Right lobe of liver (tissue), 6 donors: ENCODE results near the gene PIK3R2. TPM values are rescaled to one million over a fixed set of nuclear protein-coding genes. Genes with fewer than 3 reads are reported as not detected.
A peak's percentile ranks its signal among the peaks of the same experiment; 100 is the strongest.

ENCODE experiments used
- ATAC-seq, 4 donors: fragments of 200-7000 bp; cut with Tn5 transposase; one replicate each; pipeline ENCODE4 v1.9.1; 2020; ENCODE audit warnings: mild to moderate bottlenecking in 4 of 4, moderate library complexity in 4 of 4
- DNase-seq, 3 donors: peaks; one replicate each; pipeline ENCODE4 v3.0.0-alpha.2; 2020
- H3K27ac ChIP-seq, 3 donors: fragments of 200-600 bp; one replicate each; pipeline ENCODE4 v1.8.0; 2022
- H3K27me3 ChIP-seq, 2 donors: fragments of 200-600 bp; one replicate each; pipeline ENCODE4 v1.8.0; 2022
- H3K36me3 ChIP-seq, 4 donors: fragments of 200-600 bp; sonication (generic) in 1 of 4; one replicate each; pipeline versions ENCODE4 v1.5.1 to v1.8.0; 2017 to 2022; ENCODE audit warnings: control low read depth in 1 of 4
- H3K4me1 ChIP-seq, 4 donors: fragments of 200-600 bp; sonication (generic) in 1 of 4; one replicate each; pipeline versions ENCODE4 v1.5.1 to v1.8.0; 2017 to 2022; ENCODE audit warnings: control low read depth in 1 of 4
- H3K4me3 ChIP-seq, 3 donors: fragments of 200-600 bp; one replicate each; pipeline ENCODE4 v1.8.0; 2022
- H3K9me3 ChIP-seq, 4 donors: fragments of 200-600 bp; sonication (generic) in 1 of 4; one replicate each; pipeline versions ENCODE4 v1.5.1 to v1.8.0; 2017 to 2022; ENCODE audit warnings: control low read depth in 1 of 4
- POLR2A ChIP-seq: fragments of 450-650 bp; IDR thresholded peaks from one replicate; pipeline ENCODE4 v1.6.1; 2017; ENCODE audit warnings: antibody characterized with exemption, mild to moderate bottlenecking
- WGBS: methylation state at CpG from one replicate; pipeline ENCODE4 v1.1.6; 2018; ENCODE audit warnings: low coverage, low lambda C conversion rate; ENCODE audit not compliant: insufficient coverage; ENCODE audit errors: missing lambda C conversion rate; 5-methylcytosine and 5-hydroxymethylcytosine counted together
- intact Hi-C, 2 donors: fragments of 100-400 bp; cut with DNase I; formaldehyde crosslinking; loops; one replicate each; pipeline versions ENCODE4 v1.11.2 to v1.14.1; 2022
- total RNA-seq, 6 experiments: library from RNA; depleted of rRNA in 2 of 6; stranded (reverse); fragments of >200 nt in 2 of 6; fragmentation: NEBNext Ultra II Directional in 3 of 6; extraction: Animal tissue kit (Norgen Biotek cat#: 25700) in 3 of 6; gene quantifications; one replicate each; pipeline versions ENCODE4 v1.1.0 to v1.2.4, GENCODE V29; 2016 to 2023
- TF ChIP-seq, protein P1 (sequence below), 4 donors: fragments of 200-600 bp in 3 of 4; fragments of 450-650 bp in 1 of 4; IDR thresholded peaks; one replicate each; pipeline versions ENCODE4 v1.5.1 to v1.8.0; 2016 to 2022; ENCODE audit warnings: antibody characterized with exemption in 4 of 4, mild to moderate bottlenecking in 2 of 4
- donor health status: DM: no; HTN: yes; CAD: no.
- donor health status: DM: no; HTN: no; CAD: no.
- donor health status: DM: no; HTN: no; CAD: no.
- donor health status: DM: no; HTN: yes; CAD: no.
- donor health status: DM: no; HTN: yes; CAD: no.

PIK3R2 gene
- total RNA-seq, 6 experiments from 2014 or later = 11.1 to 21.4 (median 14.6) TPM

GRCh38 chr19:18173572-18174288 is 20.8 kb downstream of the PIK3R2 start, which contains the start of gene IFI30:
TSS of gene IFI30 (plus strand) at chr19:18173813. CDS start at chr19:18173842, 29 bp downstream.
- 0% methylated on average over 2 of the region's 47 CpGs for WGBS
- no peaks in the 10 kb centered on the region for H3K27me3 ChIP-seq
- peak; percentile 93 for TF ChIP-seq POLR2A
- TF ChIP-seq, protein P1, sequence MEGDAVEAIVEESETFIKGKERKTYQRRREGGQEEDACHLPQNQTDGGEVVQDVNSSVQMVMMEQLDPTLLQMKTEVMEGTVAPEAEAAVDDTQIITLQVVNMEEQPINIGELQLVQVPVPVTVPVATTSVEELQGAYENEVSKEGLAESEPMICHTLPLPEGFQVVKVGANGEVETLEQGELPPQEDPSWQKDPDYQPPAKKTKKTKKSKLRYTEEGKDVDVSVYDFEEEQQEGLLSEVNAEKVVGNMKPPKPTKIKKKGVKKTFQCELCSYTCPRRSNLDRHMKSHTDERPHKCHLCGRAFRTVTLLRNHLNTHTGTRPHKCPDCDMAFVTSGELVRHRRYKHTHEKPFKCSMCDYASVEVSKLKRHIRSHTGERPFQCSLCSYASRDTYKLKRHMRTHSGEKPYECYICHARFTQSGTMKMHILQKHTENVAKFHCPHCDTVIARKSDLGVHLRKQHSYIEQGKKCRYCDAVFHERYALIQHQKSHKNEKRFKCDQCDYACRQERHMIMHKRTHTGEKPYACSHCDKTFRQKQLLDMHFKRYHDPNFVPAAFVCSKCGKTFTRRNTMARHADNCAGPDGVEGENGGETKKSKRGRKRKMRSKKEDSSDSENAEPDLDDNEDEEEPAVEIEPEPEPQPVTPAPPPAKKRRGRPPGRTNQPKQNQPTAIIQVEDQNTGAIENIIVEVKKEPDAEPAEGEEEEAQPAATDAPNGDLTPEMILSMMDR (IDR thresholded peaks at IDR 0.05) = no peak
- intact Hi-C loops = no loop called here
- H3K27ac ChIP-seq = peak within 1 kb of the TSS; percentile 48 to 82 (median 70)
- DNase-seq (peak; percentile 89 to 94 (median 92)), ATAC-seq (peak; percentile 82 to 88 (median 88))
- no peaks in the 10 kb centered on the region for H3K9me3 ChIP-seq
- peaks cover 0 to 10% (median 1%) of the 10 kb centered on the region in 4 donors for H3K36me3 ChIP-seq
- H3K4me1 ChIP-seq = peaks cover 0 to 13% (median 2%) of the 10 kb centered on the region in 4 donors
- H3K4me3 ChIP-seq = peak within 1 kb of the TSS; percentile 59 to 75 (median 72)

GRCh38 chr19:18174983-18175382 is 22.0 kb downstream of the PIK3R2 start:
- intact Hi-C loops = no loop called here
- H3K36me3 ChIP-seq = no peaks in the 10 kb centered on the region
- ATAC-seq (no peak), DNase-seq (no peak)
- 79% methylated on average over 4 of the region's 11 CpGs for WGBS
- no peaks in the 10 kb centered on the region for H3K27me3 ChIP-seq
- H3K4me1 ChIP-seq = peaks cover 0 to 13% (median 2%) of the 10 kb centered on the region in 4 donors
- H3K4me3 ChIP-seq = peak overlapping the region; percentile 59 to 75 (median 72)
- peak overlapping the region in 2 of 3 donors; percentile 70 to 82 for H3K27ac ChIP-seq
- H3K9me3 ChIP-seq = no peaks in the 10 kb centered on the region
- TF ChIP-seq, protein P1 (IDR thresholded peaks at IDR 0.05) = no peak
- no peak for TF ChIP-seq POLR2A

DNA sequence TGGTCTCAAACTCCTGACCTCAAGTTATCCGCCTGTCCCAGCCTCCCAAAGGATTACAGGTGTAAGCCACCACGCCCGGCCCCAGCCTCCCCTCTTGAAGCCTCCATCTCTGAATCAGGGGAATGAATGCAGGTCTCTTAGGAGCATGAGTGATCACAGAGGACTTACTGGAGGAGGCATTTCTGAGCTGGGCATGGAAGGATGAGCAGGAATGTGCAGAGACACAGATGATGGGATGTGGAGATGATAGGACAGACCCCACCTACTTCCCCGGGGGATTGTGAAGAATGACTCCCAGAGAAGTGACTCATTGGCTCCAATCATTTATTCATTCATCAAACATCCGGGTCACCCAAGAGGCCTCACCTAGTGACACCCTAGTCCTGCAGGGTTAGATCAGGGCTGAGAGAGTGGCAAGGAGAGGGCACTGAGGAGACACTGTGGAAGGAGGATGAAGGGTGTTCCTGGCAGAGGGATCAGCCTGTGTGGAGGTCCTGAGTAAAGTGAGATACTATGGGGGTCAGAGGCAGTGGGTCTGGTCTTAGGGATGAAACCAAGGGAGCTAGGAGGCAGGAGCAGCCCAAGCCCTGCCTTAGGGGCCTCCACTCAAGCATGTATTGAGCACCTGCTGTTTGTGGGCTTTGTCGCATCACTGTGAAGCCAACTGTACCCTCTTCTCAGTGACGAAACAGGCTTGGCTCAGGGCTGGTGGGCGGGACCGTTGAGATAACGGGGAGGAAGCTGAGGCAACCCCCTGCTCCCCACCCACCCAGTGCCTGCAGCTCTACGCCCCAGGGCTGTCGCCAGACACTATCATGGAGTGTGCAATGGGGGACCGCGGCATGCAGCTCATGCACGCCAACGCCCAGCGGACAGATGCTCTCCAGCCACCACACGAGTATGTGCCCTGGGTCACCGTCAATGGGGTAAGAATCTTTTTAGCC is 23.7 kb downstream of the PIK3R2 start:
- no peaks in the 10 kb centered on the region for H3K36me3 ChIP-seq
- H3K27ac ChIP-seq = no peak overlapping the region
- TF ChIP-seq POLR2A = no peak
- TF ChIP-seq, protein P1 (IDR thresholded peaks at IDR 0.05) = no peak
- H3K4me1 ChIP-seq = peaks cover 0 to 13% (median 2%) of the 10 kb centered on the region in 4 donors
- intact Hi-C loops = no loop called here
- ATAC-seq (no peak), DNase-seq (no peak)
- H3K27me3 ChIP-seq = no peaks in the 10 kb centered on the region
- H3K9me3 ChIP-seq = no peaks in the 10 kb centered on the region
- H3K4me3 ChIP-seq = no peak overlapping the region
- WGBS = 82% methylated on average over 6 of the region's 19 CpGs

GRCh38 chr19:18179957-18180356 is 27.0 kb downstream of the PIK3R2 start:
- Histone ChIP-seq H3K9me3 (no peaks in the 10 kb centered on the region), H3K36me3 (no peaks in the 10 kb centered on the region), H3K4me1 (peaks cover 0 to 4% (median 0%) of the 10 kb centered on the region in 4 donors), H3K27me3 (no peaks in the 10 kb centered on the region), H3K27ac (no peak overlapping the region), H3K4me3 (no peak overlapping the region)
- intact Hi-C loops = no loop called here
- ATAC-seq = no peak
- TF ChIP-seq, protein P1 (IDR thresholded peaks at IDR 0.05) = no peak
- no peak for TF ChIP-seq POLR2A
- 72% methylated on average over 5 of the region's 5 CpGs for WGBS
- no peak for DNase-seq
